Endodermal cell (in vitro differentiated cells): ENCODE data around the gene C1QTNF12. TPM values are rescaled to one million over a fixed set of nuclear protein-coding genes. Genes with fewer than 3 reads are reported as not detected.

Source experiments
- DNase-seq: peaks from one replicate; pipeline ENCODE4 v3.0.0-alpha.2; 2017
- H3K27ac ChIP-seq: 2 replicates; pipeline ENCODE4 v1.5.1; 2013; ENCODE audit warnings: mild to moderate bottlenecking, low read depth, low read length, moderate library complexity
- H3K27me3 ChIP-seq: 2 replicates; pipeline ENCODE4 v1.6.1; 2013; ENCODE audit warnings: mild to moderate bottlenecking, low read length, moderate library complexity; ENCODE audit not compliant: insufficient read depth, control insufficient read depth, poor library complexity, severe bottlenecking
- H3K36me3 ChIP-seq: 2 replicates; pipeline ENCODE4 v1.7.0; 2013; ENCODE audit warnings: mild to moderate bottlenecking, low read length, moderate library complexity; ENCODE audit not compliant: control insufficient read depth, insufficient read depth
- H3K4me1 ChIP-seq: one replicate; pipeline ENCODE4 v1.7.0; 2013; ENCODE audit warnings: low read length; ENCODE audit not compliant: control insufficient read depth, insufficient read depth
- H3K4me3 ChIP-seq: 2 replicates; pipeline ENCODE4 v1.5.1; 2013; ENCODE audit warnings: mild to moderate bottlenecking, low read length, moderate library complexity
- H3K9ac ChIP-seq: 2 replicates; pipeline ENCODE4 v1.6.1; 2013; ENCODE audit warnings: mild to moderate bottlenecking, low read length, moderate library complexity; ENCODE audit not compliant: poor library complexity, severe bottlenecking; ENCODE audit errors: extremely low read depth
- H3K9me3 ChIP-seq: 2 replicates; pipeline ENCODE4 v1.6.1; 2013; ENCODE audit warnings: mild to moderate bottlenecking, low read length, moderate library complexity; ENCODE audit not compliant: control insufficient read depth
- H3K27ac Mint-ChIP-seq: 2 replicates; pipeline ENCODE4 v1.8.0; 2020; ENCODE audit warnings: mixed read lengths
- H3K27me3 Mint-ChIP-seq: 2 replicates; pipeline ENCODE4 v1.8.0; 2021; ENCODE audit warnings: mild to moderate bottlenecking, mixed read lengths; ENCODE audit not compliant: insufficient read depth
- H3K36me3 Mint-ChIP-seq: 2 replicates; pipeline ENCODE4 v1.8.0; 2020; ENCODE audit warnings: low read depth, mixed read lengths
- H3K4me1 Mint-ChIP-seq: 2 replicates; pipeline ENCODE4 v1.8.0; 2020; ENCODE audit warnings: mixed read lengths
- H3K4me3 Mint-ChIP-seq: 2 replicates; pipeline ENCODE4 v1.8.0; 2020; ENCODE audit warnings: mild to moderate bottlenecking, moderate library complexity, mixed read lengths
- H3K9me3 Mint-ChIP-seq: 2 replicates; pipeline ENCODE4 v1.8.0; 2020; ENCODE audit warnings: mild to moderate bottlenecking, mixed read lengths
- WGBS, 2 experiments: methylation state at CpG; one replicate each; pipeline versions ENCODE4 v1.1.5 to v1.1.7; 2013; ENCODE audit warnings: missing lambda C conversion rate in 2 of 2, mixed read lengths in 1 of 2; ENCODE audit not compliant: insufficient coverage in 1 of 2, insufficient read length in 1 of 2; 5-methylcytosine and 5-hydroxymethylcytosine counted together
- total RNA-seq, 2 donors: library from RNA; stranded (reverse); fragmentation: NEBNext Ultra II Directional in 1 of 2; extraction: Animal tissue kit (Norgen Biotek cat#: 25700) in 1 of 2; gene quantifications; 2 replicates in 1 of 2; 3 replicates in 1 of 2; pipeline ENCODE4 v1.2.1, GENCODE V29; 2021
- TF ChIP-seq, protein P1 (sequence below): fragments of 200-600 bp; sonication (generic); conservative IDR thresholded peaks from 2 replicates; pipeline ENCODE4 v1.5.0; 2021; ENCODE audit warnings: antibody characterized with exemption, mild to moderate bottlenecking

C1QTNF12 gene
- total RNA-seq, 2 donors from 2014 or later: 8.1 to 13.5 TPM

DNA sequence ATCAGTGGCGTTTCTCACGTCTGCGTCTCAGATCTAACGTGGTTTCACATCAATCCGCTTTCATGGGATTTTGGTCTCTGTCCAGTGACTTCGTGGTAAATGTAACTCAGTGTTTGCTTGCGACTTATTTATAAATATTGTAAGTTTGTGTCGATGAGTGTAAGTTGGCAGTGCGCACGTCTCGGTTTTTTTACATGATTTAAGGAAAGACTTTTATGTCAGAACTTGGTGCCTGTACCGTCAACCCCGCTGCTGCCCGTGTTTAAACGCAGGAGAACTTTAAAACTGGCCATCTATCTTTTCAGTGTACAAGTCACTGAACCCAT is 13.0 kb downstream of the C1QTNF12 start:
- no peaks in the 10 kb centered on the region for H3K27me3 ChIP-seq
- H3K27ac Mint-ChIP-seq: peak overlapping the region; percentile 10
- peak overlapping the region; percentile 37 for H3K4me3 Mint-ChIP-seq
- H3K9me3 Mint-ChIP-seq: peaks cover 6% of the 10 kb centered on the region
- 95% methylated on average over 15 of the region's 15 CpGs for WGBS, 2 experiments
- no peaks in the 10 kb centered on the region for H3K4me1 ChIP-seq
- H3K4me1 Mint-ChIP-seq: peaks cover 8% of the 10 kb centered on the region
- TF ChIP-seq, protein P1, sequence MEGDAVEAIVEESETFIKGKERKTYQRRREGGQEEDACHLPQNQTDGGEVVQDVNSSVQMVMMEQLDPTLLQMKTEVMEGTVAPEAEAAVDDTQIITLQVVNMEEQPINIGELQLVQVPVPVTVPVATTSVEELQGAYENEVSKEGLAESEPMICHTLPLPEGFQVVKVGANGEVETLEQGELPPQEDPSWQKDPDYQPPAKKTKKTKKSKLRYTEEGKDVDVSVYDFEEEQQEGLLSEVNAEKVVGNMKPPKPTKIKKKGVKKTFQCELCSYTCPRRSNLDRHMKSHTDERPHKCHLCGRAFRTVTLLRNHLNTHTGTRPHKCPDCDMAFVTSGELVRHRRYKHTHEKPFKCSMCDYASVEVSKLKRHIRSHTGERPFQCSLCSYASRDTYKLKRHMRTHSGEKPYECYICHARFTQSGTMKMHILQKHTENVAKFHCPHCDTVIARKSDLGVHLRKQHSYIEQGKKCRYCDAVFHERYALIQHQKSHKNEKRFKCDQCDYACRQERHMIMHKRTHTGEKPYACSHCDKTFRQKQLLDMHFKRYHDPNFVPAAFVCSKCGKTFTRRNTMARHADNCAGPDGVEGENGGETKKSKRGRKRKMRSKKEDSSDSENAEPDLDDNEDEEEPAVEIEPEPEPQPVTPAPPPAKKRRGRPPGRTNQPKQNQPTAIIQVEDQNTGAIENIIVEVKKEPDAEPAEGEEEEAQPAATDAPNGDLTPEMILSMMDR: no peak
- H3K9me3 ChIP-seq: no peaks in the 10 kb centered on the region
- H3K9ac ChIP-seq: no peak overlapping the region
- H3K27me3 Mint-ChIP-seq: no peaks in the 10 kb centered on the region
- H3K27ac ChIP-seq: no peak overlapping the region
- H3K36me3 Mint-ChIP-seq: peaks cover 21% of the 10 kb centered on the region
- H3K4me3 ChIP-seq: peak overlapping the region; percentile 64
- H3K36me3 ChIP-seq: peaks cover 15% of the 10 kb centered on the region
- no peak for DNase-seq

DNA sequence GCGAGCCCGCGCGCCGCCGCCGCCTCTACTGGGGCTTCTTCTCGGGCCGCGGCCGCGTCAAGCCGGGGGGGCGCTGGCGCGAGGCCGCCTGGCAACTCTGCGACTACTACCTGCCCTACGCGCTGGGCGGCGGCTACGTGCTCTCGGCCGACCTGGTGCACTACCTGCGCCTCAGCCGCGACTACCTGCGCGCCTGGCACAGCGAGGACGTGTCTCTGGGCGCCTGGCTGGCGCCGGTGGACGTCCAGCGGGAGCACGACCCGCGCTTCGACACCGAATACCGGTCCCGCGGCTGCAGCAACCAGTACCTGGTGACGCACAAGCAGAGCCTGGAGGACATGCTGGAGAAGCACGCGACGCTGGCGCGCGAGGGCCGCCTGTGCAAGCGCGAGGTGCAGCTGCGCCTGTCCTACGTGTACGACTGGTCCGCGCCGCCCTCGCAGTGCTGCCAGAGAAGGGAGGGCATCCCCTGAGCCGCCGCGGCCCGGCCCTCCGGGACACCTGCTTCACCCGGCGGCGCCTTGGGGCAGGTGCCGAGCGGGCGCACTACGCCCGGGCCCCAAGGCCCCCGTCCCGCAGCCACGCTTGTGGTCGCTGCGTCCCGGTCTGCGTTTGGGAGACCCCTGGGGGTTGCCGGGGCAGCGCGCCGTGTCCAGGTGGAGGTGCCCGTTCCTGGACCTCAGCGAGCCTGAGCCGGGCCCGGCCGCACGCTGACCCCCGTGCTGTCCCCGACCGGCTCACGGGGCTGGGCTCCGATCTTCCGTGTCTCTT is 13.5 kb downstream of the C1QTNF12 start:
- Histone ChIP-seq H3K36me3 (peaks cover 16% of the 10 kb centered on the region), H3K9ac (no peak overlapping the region), H3K27ac (no peak overlapping the region), H3K27me3 (no peaks in the 10 kb centered on the region), H3K4me1 (no peaks in the 10 kb centered on the region), H3K9me3 (no peaks in the 10 kb centered on the region), H3K4me3 (peak overlapping the region; percentile 64)
- peak overlapping the region; percentile 37 for H3K4me3 Mint-ChIP-seq
- no peak for DNase-seq
- peaks cover 24% of the 10 kb centered on the region for H3K36me3 Mint-ChIP-seq
- H3K4me1 Mint-ChIP-seq: peaks cover 8% of the 10 kb centered on the region
- TF ChIP-seq, protein P1: no peak
- H3K27me3 Mint-ChIP-seq: no peaks in the 10 kb centered on the region
- peaks cover 6% of the 10 kb centered on the region for H3K9me3 Mint-ChIP-seq
- no peak overlapping the region for H3K27ac Mint-ChIP-seq
- WGBS, 2 experiments: 96% methylated on average over 96 to 98 of the region's 98 CpGs

DNA sequence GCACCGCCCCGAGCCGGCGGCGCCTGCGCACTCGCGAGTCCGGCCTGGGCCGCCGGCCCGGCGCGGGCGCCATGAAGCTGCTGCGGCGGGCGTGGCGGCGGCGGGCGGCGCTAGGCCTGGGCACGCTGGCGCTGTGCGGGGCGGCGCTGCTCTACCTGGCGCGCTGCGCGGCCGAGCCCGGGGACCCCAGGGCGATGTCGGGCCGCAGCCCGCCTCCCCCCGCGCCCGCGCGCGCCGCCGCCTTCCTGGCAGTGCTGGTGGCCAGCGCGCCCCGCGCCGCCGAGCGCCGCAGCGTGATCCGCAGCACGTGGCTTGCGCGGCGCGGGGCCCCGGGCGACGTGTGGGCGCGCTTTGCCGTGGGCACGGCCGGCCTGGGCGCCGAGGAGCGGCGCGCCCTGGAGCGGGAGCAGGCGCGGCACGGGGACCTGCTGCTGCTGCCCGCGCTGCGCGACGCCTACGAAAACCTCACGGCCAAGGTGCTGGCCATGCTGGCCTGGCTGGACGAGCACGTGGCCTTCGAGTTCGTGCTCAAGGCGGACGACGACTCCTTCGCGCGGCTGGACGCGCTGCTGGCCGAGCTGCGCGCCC is 14.2 kb downstream of the C1QTNF12 start, which contains the start of gene B3GALT6:
Gene B3GALT6, plus strand, starts transcription at position 30 of the 588 bp plus-strand sequence. Its CDS starts 42 bp downstream, at position 72.
- Histone ChIP-seq H3K9me3 (no peaks in the 10 kb centered on the region), H3K36me3 (peaks cover 16% of the 10 kb centered on the region), H3K27me3 (no peaks in the 10 kb centered on the region), H3K4me3 (peak within 1 kb of the TSS; percentile 92), H3K9ac (peak within 1 kb of the TSS; percentile 79), H3K27ac (peak within 1 kb of the TSS; percentile 47), H3K4me1 (no peaks in the 10 kb centered on the region)
- Mint-ChIP-seq H3K36me3 (peaks cover 27% of the 10 kb centered on the region), H3K27ac (peak within 1 kb of the TSS; percentile 86), H3K4me3 (peak within 1 kb of the TSS; percentile 87), H3K27me3 (no peaks in the 10 kb centered on the region), H3K9me3 (peaks cover 6% of the 10 kb centered on the region), H3K4me1 (peaks cover 8% of the 10 kb centered on the region)
- 24 to 47% methylated on average over 55 to 100 of the region's 100 CpGs for WGBS, 2 experiments
- DNase-seq: no peak
- TF ChIP-seq, protein P1: no peak
